COLO668 (cell line): Measurements from ENCODE around the gene C15orf39.

ENCODE experiments used
- DNase-seq: peaks from one replicate; lab custom pipeline; 2025; ENCODE audit not compliant: unreplicated experiment; lab: John Stamatoyannopoulos, UW

Gene C15orf39

DNA sequence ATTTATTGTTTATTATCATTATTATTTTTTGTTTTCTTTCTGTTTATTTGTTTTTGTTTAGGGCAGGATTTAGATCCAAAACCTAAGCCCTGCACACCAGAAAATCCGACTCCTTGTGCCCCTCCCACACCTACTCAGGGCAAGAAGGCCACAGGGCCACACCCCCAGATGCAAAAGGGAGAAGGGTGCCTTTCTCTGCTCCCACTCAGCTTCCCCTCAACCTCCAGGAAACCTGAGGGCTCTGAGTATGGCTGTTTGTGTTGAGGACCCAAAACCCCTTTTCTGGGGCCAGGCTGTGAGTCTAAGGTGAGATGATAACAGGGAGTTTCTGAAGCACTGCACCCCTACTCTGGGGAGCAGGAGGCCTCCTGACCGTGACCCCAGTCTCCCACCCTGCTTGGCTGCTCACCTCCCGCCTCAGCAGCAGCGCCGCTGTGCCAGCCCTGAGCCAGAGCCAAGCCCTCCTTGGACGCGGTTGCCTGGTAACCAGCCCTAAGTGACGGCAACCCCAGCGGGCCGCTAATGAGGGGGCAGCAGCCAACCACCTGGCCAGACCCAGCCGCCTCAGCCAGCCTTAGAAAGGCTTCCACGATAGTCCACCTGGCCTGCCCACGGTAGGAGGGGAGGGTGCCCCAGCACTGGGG lies 6.4 kb upstream of the C15orf39 start:
- DNase-seq = peak; percentile 91

DNA sequence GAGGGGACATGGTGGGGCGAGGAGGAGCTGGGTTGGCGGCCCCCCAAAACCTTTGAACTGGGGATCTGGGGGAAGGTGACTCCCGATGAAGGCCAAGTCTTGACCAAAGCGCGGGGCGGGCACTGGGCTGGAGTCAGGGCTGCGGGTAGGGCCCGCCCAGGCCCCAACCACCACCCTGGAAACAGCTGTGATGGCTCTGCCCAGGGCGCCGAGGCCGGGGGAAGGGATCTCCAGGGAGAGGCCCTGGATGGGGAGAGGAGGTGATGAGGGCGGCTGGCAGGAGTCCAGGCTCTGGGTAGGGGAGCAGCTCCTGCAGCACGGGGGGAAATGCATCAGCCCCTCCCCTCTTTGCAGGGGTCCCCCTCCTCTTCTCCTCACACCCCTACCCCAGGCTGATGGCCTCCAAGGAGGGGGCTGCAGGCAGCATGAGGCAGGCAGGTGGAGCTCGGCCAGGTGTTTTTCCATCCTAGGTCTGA lies 5.9 kb upstream of the C15orf39 start:
- DNase-seq = peak; percentile 85

DNA sequence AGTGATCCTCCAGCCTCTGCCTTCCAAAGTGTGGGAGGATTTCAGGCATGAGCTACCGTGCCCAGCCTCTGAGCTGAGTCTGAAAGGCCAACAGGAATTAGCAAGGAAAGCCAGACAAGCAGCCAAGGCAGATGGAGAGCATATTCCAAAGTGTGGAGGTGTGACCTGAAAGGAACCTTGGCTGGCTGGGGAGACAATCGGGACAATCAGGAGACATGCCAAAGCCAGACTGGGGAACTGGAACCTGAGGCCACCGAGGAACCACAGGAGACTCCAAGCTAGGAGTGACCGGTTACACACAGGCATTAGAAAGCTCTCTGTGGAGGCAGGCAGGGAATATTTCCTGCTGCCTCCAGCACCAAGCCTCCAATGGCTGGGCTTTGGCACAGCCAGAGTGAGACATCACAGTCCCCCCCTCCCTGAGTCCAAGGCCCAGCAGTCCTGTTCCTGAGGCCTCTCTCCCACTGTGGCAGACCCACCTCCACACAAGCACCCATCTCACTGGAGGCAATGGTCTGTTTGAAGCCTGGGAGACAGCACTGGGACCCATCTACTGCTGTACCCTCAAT lies 4.5 kb upstream of the C15orf39 start:
- DNase-seq = no peak

DNA sequence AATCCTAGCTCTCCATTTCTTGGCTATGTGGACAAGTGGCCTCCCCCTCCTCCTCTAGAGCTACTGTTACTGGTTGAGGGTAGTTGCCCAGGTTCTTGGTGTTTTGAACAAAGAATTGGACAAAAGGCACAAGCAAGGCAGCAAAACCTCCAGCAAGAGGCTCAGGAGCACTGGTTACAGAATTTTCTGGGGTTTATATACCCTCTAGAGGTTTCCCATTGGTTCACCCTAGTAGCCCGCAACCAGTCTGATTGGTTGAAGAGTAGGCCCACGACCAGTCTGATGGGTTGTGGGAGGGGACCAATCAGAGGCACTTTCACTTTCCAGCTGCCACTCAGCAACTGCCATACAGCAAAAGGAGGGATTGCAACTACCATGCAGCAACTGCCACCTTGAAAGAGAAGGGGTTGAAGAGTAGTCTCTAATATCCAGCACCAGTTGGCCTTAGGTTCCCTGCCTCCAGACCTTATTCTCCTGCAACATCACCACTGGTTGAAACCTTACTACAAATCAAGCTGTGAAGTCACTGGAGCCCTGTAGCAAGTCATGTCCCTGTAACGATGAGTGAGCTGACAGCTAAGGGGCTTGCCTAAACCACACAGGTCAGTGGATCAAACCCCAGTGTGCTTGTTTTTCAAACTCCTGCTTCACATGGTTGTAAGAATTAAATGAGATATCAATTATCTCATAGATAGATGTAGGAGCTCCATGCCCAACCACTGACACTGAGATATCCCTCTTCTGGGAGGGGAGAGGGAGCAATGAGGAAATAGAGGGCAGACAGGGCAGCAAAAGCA lies 2.9 kb upstream of the C15orf39 start:
- DNase-seq = peak; percentile 13

DNA sequence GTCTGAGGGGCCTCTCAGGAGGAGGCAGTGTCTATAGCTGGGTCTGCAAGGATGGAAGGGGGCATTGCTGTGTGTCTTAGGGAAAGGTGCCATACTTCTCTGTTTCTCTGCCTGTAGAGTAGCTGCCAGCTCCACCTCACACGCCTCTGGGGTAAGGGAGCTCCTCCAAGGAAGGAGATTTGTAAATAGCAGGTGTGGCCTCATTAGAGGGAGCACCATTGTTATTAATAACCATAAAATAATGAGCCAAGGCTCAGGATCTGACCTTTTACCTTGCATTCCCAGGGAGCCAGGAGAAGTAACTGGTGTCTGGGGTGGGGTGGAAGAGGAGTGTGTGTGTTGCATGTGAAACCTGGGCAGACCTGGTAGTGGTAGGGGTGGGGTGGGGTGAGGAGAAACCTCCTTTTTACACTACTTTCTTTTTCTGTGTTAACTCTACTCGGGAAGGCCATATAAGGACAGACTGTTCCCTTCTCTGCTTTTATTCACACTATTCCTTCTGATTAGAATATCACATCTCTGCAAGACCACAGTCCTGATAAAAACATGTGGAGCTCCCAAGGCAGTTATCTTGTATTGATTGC lies 2.2 kb upstream of the C15orf39 start:
- no peak for DNase-seq

DNA sequence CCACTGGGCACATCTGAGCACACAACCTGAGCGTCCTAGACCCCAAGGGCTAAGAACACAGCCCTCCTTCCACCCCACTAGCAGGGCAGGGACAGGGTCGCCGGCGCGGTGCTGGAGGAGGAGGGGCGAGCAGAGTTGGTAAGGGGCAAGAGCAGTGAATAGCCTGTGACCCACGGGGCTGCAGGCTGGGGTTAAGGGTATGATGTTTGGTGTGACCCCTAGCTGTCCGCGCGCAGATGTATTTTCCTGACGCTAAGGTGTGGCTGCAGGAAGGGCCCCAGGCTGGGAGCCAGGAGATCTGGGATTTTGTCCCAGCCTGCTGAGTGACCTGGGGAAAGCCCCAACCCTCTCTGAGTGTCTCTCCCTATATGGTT lies 1.3 kb upstream of the C15orf39 start:
- DNase-seq = no peak

DNA sequence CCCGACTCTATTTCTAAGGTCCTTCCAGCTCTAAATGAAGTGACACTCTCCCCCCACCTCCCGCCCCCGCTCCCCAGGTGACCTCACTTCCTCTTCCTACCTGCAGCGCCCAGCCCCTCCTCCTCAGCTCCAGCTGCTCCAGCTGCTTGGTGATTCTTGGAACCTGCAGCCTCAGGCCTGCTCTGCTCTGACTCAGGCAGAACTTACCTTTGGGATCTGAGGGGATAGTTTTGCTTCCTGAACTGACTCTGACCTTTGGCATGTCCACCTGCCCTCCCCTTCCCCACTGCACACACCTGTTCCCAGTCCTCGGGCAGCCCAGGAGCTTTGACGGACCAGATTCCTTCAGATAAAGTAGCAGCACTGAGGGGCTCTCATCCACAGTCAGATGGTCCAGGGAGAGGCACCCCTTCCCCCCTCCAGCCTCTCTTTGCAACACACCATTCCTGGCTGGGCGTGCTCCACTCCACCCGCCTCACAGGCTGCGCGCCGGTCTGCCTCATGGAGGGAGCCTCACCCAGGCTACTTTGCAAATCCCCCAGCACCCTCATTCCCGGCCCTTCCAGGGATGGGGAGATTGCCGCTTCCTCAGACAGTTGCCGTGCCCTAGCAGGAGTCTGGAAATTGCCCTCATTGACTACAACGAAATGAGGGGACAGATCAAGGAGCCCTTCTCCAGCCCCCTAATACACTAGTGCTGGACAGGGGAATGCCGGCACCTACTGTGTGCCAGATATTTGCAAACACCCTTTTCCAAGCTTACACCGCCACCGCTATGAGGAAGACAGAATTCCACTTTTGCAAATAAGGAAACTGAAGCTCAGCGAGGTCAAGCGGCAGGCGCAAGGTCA lies 692 bp upstream of the C15orf39 start:
- peak; percentile 90 for DNase-seq

DNA sequence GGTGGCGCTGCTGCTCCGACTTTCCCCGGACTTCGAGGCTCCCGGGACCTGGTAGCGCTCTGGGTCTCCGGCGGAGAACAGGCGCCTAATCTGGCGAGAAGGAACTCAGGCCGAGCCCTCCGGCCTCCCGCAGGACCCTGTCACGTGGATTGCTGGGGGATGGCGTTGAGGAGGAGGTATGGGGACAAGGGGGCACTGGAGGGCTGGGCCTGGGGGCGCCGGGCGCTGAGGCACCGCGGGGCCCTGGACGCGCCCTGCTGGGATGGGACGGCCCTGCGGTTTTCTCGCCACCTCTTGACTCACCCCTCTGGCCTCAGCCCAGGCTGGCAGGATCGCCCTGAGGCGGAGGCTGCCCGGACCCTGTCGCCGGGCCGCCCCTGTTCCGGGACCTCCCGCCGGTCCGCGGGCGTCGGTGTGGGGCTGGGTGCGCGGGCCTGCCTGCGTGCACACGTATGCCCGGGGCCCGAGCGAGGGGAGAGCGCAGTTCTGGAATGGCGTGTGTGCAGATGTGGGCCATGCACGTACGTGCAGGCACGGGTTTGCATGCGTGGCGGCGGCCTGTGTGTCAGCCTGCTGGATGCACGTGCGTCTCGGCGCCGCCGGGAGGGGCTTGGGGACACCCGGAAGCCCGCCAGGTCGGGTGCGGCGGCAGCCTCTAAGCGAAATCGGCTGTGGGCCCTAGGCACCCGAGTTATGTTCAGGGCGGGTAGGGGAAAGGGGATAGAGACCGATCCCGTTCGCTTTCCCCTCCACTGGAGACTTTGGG lies 752 bp downstream of the C15orf39 start:
- DNase-seq = peak; percentile 88

DNA sequence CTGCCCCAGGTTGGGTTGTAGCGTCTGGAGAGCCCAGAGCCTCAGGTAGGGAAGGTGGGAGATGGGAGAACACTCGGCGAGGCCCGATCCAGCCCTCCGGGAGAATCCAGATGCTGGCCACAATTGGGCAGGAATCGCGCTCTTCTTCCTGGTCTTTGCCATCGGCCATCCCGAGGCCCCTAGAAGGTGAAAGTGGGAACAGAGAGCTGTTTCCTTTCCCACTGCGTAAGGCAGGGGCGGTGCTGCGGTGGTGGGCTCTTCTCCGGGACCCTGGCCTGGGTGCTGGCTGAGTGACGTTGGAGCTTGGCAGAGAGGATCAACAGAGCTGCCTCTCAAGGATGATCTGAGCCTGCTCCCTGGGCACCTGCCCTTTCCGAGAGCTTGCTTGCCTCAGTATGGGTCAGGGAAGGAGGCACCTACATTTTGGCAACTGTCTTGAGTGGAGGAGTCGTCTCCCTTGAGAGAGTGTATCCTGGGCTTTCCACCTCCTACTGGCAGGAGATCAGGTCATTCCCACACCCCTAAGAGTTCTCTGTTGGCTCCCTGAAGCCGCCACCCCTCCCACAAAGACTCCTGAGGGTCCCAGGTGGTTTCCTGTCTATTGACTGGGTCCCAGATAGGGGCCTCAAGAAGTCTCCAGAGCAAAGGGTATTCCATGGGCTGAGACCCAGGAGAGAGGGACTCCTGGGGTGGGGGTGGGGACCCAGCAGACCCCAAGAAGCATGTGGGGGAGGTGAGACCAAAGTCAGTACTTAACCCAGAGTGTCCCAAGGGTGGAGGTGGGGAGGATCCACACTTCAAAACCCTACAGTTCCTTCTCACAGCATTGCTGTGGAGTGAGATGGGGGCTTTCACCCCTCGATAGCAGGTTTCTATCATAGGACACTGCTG lies 1.6 kb downstream of the C15orf39 start:
- DNase-seq = no peak

DNA sequence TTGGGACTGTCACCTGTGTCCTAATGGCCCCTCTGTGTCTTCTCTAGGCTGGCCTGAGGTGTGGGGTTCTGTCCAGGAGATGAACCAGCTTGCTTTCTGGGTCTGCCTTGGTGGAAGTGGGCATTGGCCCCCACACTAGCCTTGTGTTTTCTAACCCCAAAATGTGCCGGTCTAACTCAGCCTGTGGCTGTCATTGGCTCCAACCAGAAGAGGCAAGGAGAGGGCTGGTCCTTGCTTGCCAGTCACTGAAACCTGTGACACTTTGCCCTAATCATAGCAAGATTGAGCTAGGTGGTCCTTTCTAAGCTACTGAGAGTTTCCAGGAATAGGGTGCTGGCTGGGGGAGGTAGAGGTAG lies 2.2 kb downstream of the C15orf39 start:
- DNase-seq = no peak

DNA sequence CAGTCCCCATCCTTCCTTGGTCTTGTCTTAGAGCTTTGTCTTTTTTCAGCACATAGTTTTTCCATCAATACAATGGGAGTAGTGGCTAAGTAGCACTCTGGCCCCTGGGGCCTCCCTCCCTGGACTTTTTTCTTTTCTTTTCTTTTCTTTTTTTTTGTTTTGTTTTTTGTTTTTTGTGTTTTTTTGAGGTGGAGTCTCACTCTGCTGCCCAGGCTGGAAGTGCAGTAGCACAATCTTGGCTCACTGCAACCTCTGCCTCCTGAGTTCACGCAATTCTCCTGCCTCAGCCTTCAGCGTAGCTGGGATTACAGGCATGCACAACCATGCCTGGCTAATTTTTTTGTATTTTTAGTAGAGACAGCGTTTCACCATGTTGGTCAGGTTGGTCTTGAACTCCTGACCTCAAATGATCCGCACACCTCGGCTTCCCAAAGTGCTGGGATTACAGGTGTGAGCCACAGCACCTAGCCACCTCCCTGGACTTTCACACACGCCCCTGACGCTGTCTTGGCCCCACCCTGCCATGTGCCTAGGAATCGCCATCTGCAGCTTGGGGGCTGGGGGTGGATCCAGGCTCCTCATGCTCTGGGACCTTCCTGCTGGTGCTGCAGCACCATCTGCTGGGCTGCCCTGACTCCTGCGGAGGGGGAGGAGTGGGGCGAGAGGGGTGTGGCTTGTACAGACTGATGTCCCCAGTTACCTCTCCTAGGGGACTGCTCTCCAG lies 2.8 kb downstream of the C15orf39 start:
- peak; percentile 89 for DNase-seq

DNA sequence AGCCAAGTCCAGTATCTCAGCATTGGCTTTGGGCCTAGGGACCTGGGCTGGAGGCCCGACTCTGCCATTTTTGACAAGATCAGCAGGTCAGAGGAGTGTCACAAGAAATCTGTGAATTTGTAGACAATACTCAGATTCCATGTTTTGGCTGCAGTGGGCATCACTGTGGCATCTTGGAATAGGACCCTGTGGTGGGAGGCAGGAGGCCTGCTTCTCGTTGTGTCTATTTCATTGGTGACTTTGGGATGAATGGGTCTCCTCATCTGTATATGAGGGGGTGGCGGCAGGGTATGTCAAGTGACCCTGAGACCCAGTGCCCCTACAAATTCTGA lies 3.3 kb downstream of the C15orf39 start:
- DNase-seq = no peak

DNA sequence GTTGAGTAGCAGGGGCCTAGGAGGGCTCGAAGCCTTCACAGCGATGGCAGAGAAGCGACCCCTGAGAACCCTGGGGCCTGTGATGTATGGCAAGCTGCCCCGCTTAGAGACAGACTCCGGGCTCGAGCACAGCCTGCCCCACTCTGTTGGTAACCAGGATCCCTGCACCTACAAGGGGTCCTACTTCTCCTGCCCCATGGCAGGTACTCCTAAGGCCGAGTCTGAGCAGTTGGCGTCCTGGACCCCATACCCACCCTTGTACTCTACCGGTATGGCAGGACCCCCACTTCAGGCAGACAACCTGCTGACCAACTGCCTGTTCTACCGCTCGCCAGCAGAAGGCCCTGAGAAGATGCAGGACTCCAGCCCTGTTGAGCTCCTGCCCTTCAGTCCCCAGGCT lies 4.3 kb downstream of the C15orf39 start:
- DNase-seq = no peak

DNA sequence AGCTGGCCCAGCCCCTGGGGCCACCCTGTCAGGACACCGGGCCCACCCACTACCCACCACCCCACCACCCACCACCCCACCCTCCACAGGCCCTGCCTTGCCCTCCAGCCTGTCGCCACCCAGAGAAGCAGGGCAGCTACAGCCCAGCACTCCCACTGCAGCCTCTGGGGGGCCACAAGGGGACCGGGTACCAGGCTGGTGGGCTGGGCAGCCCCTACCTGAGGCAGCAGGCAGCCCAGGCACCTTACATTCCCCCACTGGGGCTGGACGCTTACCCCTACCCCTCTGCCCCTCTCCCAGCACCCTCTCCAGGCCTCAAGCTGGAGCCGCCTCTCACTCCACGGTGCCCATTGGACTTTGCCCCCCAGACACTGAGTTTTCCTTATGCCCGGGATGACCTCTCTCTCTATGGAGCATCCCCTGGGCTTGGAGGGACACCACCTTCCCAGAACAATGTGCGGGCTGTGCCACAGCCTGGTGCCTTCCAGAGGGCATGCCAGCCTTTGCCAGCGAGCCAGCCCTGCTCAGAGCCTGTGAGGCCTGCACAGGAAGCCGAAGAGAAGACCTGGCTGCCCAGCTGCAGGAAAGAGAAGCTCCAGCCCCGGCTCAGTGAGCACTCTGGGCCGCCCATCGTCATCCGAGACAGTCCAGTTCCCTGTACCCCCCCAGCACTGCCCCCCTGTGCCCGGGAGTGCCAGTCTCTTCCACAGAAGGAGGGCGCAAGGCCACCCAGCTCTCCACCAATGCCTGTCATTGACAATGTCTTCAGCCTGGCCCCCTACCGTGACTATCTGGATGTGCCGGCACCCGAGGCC lies 5.3 kb downstream of the C15orf39 start:
- DNase-seq = no peak

DNA sequence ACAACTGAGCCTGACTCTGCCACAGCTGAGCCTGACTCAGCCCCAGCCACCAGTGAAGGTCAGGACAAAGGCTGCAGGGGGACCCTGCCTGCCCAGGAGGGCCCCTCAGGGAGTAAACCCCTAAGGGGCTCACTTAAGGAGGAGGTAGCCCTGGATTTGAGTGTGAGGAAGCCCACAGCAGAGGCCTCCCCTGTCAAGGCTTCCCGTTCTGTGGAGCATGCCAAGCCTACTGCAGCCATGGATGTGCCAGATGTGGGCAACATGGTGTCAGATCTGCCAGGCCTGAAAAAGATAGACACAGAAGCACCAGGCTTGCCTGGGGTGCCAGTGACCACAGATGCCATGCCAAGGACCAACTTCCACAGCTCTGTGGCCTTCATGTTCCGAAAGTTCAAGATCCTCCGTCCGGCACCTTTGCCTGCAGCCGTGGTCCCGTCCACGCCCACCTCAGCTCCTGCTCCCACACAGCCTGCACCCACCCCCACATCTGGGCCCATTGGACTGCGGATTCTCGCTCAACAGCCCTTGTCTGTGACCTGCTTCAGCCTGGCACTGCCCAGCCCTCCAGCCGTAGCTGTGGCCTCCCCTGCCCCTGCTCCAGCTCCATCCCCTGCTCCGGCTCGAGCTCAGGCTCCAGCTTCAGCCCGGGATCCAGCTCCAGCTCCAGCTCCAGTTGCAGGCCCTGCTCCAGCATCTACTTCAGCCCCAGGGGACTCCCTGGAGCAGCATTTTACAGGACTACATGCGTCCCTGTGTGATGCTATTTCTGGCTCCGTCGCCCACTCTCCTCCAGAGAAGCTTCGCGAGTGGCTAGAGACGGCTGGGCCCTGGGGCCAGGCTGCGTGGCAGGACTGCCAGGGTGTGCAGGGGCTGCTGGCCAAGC lies 6.2 kb downstream of the C15orf39 start:
- no peak for DNase-seq

DNA sequence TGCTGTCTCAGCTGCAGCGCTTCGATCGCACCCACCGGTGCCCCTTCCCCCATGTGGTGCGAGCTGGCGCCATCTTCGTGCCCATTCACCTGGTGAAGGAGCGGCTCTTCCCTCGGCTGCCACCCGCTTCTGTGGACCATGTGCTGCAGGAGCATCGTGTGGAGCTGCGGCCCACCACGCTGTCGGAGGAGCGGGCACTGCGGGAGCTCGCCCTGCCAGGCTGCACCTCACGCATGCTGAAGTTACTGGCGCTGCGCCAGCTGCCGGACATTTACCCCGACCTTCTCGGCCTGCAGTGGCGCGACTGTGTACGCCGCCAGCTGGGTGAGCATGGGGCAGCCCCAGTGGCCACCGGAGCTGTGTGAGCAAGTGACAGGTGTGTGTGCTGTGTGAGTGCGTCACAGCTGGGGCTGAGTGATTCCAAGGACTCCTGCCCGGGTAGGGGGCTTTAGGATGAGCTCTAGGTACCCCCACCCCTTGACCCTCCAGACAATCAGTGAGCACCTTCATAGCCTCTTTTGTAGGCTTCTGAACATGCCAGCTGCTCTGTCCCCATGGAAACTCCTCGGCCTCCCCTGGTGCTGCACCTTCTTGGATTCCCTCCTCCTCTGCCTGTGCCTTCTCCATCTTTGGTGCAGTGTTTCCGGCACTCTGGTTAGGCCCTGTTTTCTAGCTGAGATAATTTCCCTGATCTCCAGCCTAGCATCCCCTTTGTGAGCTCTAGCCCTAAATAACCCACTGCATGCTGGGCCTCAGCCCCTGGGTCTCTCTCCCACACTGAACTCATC lies 7.0 kb downstream of the C15orf39 start:
- DNase-seq = peak; percentile 4
